Activated T-helper 2 cell treated with anti-CD3 and anti-CD28 coated beads, Interferon-gamma antibody, Interleukin-2, Interleukin-4, amounts not matched to agents 10 μg/mL and 5 μg/mL and 100 μg/mL, durations not matched to agents 14 hours and 24 hours and 36 hours (primary cell): ENCODE results near the gene THEMIS. TPM values are rescaled to one million over a fixed set of nuclear protein-coding genes. Genes with fewer than 3 reads are reported as not detected.
"Not testable (repeated sequence)": the region's sequence is repeated elsewhere in the genome, so short reads cannot be mapped to it uniquely, and the experiment has no call there.

ENCODE experiments used
- DNase-seq: peaks from one replicate; pipeline ENCODE4 v3.0.0; 2021; ENCODE audit warnings: low spot score
- H3K27ac Mint-ChIP-seq: one replicate; pipeline ENCODE4 v1.8.0; 2021; ENCODE audit warnings: mixed read lengths
- H3K27me3 Mint-ChIP-seq: one replicate; pipeline ENCODE4 v1.8.0; 2021; ENCODE audit warnings: low read depth, mixed read lengths
- H3K36me3 Mint-ChIP-seq: one replicate; pipeline ENCODE4 v1.8.0; 2021; ENCODE audit warnings: low read depth, mixed read lengths
- H3K4me1 Mint-ChIP-seq: one replicate; pipeline ENCODE4 v1.8.0; 2021; ENCODE audit warnings: low read depth, mixed read lengths
- H3K4me3 Mint-ChIP-seq: one replicate; pipeline ENCODE4 v1.8.0; 2021; ENCODE audit warnings: low read depth, mild to moderate bottlenecking, moderate library complexity, mixed read lengths
- H3K9me3 Mint-ChIP-seq: one replicate; pipeline ENCODE4 v1.8.0; 2021; ENCODE audit warnings: mixed read lengths
- intact Hi-C: fragments of 100-400 bp; cut with micrococcal nuclease; formaldehyde crosslinking; loops from one replicate; pipeline ENCODE4 v1.15.1; 2023
- total RNA-seq: library from RNA; stranded (reverse); gene quantifications from 2 replicates; pipeline ENCODE4 v1.2.3, GENCODE V29; 2022

The THEMIS gene
- total RNA-seq, 1 donor from 2014 or later, result 10.2 TPM

DNA sequence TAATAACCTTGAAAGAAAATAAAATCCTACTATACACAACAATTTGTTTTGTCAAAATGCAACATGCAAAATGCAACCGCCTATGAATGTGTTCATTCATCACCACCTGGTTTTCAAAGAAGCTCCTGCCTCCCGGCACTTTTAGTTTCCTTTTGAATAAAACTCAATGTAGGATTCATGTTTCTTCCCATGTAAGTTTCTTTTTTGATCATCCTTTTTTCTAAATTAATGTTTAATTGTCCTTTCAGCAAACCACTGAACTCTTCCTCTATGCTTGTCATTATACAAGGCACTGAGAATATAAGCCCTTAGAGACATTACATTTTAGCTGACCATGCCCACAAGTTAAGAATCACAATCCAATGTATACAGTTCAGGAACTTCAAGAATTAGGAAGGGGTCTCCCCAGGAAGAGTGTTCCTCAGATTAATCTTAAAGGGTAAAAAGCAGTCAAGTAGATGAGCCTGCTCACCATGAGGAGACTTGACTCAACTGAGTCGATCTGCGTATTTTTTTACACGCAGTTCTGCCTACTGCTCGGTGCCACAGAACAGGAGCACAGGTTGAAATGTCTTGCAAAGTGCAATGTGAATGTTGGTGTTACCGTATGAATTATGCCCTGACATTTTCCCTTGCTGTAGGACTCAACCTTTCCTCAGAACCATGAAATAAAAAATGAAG is 7.2 kb upstream of the THEMIS start:
- Mint-ChIP-seq H3K4me3 (peak overlapping the region; percentile 62), H3K4me1 (peaks cover 32% of the 10 kb centered on the region), H3K27me3 (no peaks in the 10 kb centered on the region), H3K36me3 (peaks cover 64% of the 10 kb centered on the region), H3K27ac (peak overlapping the region; percentile 80), H3K9me3 (peaks cover 69% of the 10 kb centered on the region)
- no peak for DNase-seq
- intact Hi-C loops, result loop anchor here (1.0 kb wide), 5 partner anchors 11 to 64 kb away; no protein-coding TSS in a partner anchor

DNA sequence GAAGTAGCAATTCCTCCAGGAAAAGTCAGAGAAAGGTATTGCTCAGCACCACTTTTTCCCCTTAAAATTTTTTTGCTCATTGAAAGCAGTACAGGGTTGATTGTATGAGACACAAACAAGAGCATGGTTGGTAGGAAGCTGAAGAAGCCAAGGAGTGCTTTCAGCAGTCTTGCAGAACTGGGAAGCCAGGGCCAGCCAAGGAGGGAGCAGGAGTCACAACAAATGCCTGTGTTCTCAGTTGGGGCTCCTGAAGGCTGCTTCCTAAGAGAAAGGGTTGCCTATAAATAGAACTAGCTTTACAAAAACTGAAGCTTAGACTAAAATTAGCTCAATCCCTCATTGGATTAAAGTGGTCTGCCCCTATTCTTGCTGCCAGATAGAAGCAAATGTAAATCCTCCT is 3.3 kb upstream of the THEMIS start:
- H3K27me3 Mint-ChIP-seq, result no peaks in the 10 kb centered on the region
- no peak overlapping the region for H3K27ac Mint-ChIP-seq
- no peak overlapping the region for H3K4me3 Mint-ChIP-seq
- DNase-seq, result no peak
- peaks cover 51% of the 10 kb centered on the region for H3K4me1 Mint-ChIP-seq
- H3K9me3 Mint-ChIP-seq, result peaks cover 45% of the 10 kb centered on the region
- H3K36me3 Mint-ChIP-seq, result peaks cover 44% of the 10 kb centered on the region
- intact Hi-C loops, result no loop called here

DNA sequence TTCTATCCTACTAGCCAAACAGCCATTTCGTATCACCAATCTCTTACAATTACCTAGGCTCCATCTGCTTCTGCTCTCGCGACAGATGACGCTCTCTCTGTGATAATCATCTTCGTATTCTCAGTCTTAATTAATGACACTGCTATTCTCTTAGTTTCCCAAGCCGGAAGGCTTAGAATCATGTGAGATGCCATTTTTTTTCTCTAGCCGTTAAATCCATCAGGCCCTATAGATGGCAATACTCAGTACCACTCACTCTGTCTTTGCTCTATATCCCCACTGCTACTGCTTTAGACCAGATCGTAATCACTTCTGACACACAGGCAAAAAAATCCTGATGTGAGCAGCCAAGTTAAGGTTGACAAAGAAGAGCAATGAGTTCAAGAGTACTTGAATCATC is 2.1 kb upstream of the THEMIS start:
- Mint-ChIP-seq H3K4me1 (peaks cover 53% of the 10 kb centered on the region), H3K27me3 (no peaks in the 10 kb centered on the region), H3K9me3 (peaks cover 42% of the 10 kb centered on the region), H3K36me3 (peaks cover 45% of the 10 kb centered on the region), H3K27ac (no peak overlapping the region), H3K4me3 (peak overlapping the region; percentile 28)
- intact Hi-C loops, result no loop called here
- no peak for DNase-seq

DNA sequence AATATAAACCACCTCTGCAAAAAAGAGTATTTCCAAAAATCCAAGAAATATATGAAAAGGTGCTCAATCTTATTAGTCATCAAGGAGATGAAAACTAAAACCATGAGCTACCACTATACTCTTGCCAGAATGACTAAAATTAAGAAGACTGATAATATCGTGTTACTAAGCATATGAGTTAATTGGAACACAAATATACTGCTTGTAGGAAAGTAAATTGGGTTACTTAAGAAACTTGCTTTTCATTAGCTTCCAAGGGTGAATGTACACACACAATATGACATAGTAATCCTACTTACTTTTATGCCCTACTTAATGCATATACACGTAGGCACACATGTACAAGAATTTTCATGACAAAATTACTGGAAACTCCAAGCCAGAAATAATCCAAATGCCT is 3.4 kb downstream of the THEMIS start:
- peak overlapping the region; percentile 75 for H3K27ac Mint-ChIP-seq
- H3K27me3 Mint-ChIP-seq, result no peaks in the 10 kb centered on the region
- peaks cover 17% of the 10 kb centered on the region for H3K36me3 Mint-ChIP-seq
- H3K4me3 Mint-ChIP-seq, result peak overlapping the region; percentile 79
- peaks cover 6% of the 10 kb centered on the region for H3K9me3 Mint-ChIP-seq
- intact Hi-C loops, result loop anchor here (1.0 to 10.0 kb wide), 6 partner anchors 11 to 757 kb away; no protein-coding TSS in a partner anchor
- H3K4me1 Mint-ChIP-seq, result peaks cover 46% of the 10 kb centered on the region
- DNase-seq, result no peak

DNA sequence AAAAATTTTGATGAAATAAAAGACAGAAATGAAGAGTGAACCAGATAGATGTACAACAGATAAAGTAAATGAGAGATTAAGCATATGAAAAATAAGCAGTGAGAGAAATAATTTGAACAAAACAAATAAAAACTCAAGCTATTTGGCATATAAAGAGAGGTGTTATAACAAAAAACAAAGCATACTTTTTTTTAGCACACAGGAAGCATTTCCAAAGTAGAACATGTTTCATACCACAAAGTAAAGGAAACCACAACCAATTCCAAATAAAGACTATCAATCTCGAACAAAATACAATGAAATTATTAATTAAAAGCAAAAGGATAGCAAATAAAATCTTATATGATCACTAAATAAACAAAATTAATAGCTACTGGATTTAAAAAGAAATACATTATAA is 6.8 kb downstream of the THEMIS start:
- H3K27ac Mint-ChIP-seq, result peak overlapping the region; percentile 69
- H3K27me3 Mint-ChIP-seq, result no peaks in the 10 kb centered on the region
- DNase-seq, result no peak
- H3K4me1 Mint-ChIP-seq, result peaks cover 48% of the 10 kb centered on the region
- intact Hi-C loops, result loop anchor here (10.0 kb wide), 1 partner anchor 761 kb away; no protein-coding TSS in a partner anchor
- H3K9me3 Mint-ChIP-seq, result peaks cover 14% of the 10 kb centered on the region
- H3K36me3 Mint-ChIP-seq, result peaks cover 46% of the 10 kb centered on the region
- peak overlapping the region; percentile 60 for H3K4me3 Mint-ChIP-seq

DNA sequence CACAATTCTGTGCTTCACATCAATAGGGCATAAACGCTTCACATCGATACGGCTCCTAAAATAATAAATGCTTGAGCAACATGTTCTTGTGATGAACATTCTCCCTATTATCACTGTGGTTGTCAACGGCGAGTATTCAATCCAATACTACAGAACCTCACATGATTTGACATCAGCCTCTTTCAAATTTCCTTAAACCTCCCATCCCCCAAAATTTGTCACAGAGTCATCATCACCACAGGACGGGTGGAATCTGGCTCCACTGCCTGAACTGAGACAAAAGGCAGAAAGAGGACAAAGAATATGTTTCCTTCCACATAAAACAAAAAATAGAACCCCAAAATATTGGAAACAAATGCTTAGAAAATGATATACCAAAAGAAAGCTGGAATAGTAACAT is 7.3 kb downstream of the THEMIS start:
- peaks cover 44% of the 10 kb centered on the region for H3K36me3 Mint-ChIP-seq
- DNase-seq, result no peak

DNA sequence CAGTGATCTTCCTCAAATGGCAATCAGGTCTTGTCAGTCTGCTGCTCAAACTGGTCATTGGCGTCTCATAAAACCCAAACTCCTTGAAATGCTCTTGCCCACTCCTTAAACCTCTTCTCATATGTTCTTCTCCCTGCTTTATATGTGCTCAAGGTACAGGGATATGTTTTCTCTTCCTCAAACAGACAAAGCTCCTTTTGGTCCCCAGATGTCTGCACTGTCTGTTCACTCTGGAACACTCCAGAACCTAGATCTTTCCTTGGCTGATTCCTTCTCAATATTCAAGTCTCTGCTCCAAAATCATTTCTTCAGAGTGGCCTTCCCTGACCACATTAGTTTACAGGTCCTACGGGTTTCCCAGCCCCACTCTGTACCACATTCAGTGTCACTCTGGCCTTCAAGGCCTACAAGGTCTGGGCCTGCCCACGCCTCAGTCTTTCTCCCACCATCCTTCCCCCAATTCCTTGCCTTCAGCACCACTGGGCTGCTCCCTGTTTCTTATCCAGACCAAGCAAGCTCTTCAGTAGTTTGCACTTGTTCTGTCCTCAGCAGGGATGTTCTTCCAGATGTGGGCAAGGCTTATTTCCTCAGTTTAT is 9.0 kb downstream of the THEMIS start:
- H3K36me3 Mint-ChIP-seq, result peaks cover 51% of the 10 kb centered on the region
- peak overlapping the region; percentile 14 for H3K27ac Mint-ChIP-seq

More for the DNA sequence above, 7.3 kb downstream of the THEMIS start:
- Mint-ChIP-seq H3K4me3 (peak overlapping the region; percentile 60), H3K9me3 (peaks cover 11% of the 10 kb centered on the region), H3K27me3 (no peaks in the 10 kb centered on the region), H3K4me1 (peaks cover 45% of the 10 kb centered on the region), H3K27ac (peak overlapping the region; percentile 69)
- intact Hi-C loops, result loop anchor here (1.0 to 10.0 kb wide), 3 partner anchors 13 to 761 kb away; no protein-coding TSS in a partner anchor

DNA sequence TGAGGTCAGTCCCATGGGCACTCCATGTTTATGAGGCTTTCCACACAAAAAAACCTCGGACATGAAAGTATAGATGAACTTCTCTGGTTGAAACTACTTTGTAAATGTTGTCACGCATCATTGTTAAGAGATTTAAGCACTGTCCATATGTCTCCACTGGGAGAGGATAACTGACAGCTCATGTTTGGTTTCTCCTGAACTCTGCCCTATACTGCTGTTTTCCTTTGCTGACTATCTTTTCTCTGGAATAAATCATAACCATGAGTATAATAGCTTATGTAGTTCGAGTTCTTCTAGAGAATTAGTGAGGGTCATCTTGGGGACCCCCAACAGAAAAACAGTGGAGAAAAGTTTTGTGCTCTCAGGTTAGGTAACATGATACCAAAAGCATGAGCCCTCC is 14.3 kb downstream of the THEMIS start:
- Mint-ChIP-seq H3K4me3 (no peak overlapping the region), H3K36me3 (peaks cover 79% of the 10 kb centered on the region), H3K4me1 (peaks cover 28% of the 10 kb centered on the region), H3K27me3 (no peaks in the 10 kb centered on the region), H3K9me3 (peaks cover 41% of the 10 kb centered on the region), H3K27ac (no peak overlapping the region)
- no peak for DNase-seq
- intact Hi-C loops, result no loop called here

More for the DNA sequence above, 9.0 kb downstream of the THEMIS start:
- DNase-seq, result no peak
- intact Hi-C loops, result loop anchor here (2.0 to 10.0 kb wide), 2 partner anchors 37 to 763 kb away; no protein-coding TSS in a partner anchor
- Mint-ChIP-seq H3K4me1 (peaks cover 28% of the 10 kb centered on the region), H3K27me3 (no peaks in the 10 kb centered on the region), H3K4me3 (no peak overlapping the region), H3K9me3 (peaks cover 22% of the 10 kb centered on the region)

DNA sequence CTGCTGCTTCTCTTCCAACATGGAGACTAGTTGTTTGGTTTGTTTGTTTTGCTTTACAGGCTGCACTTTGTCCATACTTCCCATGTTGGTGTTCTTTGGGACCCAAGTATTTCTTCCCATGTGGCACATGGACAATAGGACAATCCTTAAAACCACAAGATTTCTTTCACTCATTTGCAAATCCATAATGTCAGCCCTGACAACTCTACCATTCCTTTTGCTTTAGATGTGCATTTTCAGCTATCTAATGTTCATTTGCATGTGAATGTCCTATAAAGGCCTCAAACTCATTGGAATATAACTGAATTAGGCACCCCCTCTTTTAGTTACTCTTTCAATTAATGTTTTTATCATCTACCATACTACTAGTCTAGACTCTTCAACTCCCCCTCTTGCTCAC is 16.7 kb downstream of the THEMIS start:
- Mint-ChIP-seq H3K27me3 (no peaks in the 10 kb centered on the region), H3K9me3 (peaks cover 35% of the 10 kb centered on the region), H3K4me3 (no peak overlapping the region), H3K27ac (peak overlapping the region; percentile 9), H3K36me3 (peaks cover 67% of the 10 kb centered on the region), H3K4me1 (peaks cover 37% of the 10 kb centered on the region)
- intact Hi-C loops, result no loop called here
- DNase-seq, result no peak

DNA sequence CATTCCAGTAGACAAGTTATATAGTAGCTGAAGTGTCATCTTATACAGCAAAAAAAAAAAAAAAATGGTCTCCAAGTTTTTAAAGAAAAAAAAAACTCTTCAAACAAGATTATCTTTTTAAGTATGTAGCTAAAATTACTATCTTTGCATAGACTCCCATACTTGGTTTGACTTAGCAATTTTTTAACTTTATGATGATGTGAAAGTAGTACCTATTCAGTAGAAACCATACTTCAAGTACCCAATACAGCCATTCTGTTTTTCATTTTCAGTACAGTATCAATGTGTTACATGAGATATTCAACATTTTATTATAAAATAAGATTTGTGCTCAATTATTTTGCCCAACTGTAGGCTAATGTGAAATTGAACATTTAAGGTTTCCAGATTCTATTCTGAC is 18.9 kb downstream of the THEMIS start:
- H3K27me3 Mint-ChIP-seq, intact Hi-C loops, DNase-seq, H3K27ac Mint-ChIP-seq, H3K4me3 Mint-ChIP-seq: not testable (repeated sequence)
- Mint-ChIP-seq H3K4me1 (peaks cover 50% of the 10 kb centered on the region), H3K36me3 (peaks cover 57% of the 10 kb centered on the region), H3K9me3 (peaks cover 22% of the 10 kb centered on the region)

DNA sequence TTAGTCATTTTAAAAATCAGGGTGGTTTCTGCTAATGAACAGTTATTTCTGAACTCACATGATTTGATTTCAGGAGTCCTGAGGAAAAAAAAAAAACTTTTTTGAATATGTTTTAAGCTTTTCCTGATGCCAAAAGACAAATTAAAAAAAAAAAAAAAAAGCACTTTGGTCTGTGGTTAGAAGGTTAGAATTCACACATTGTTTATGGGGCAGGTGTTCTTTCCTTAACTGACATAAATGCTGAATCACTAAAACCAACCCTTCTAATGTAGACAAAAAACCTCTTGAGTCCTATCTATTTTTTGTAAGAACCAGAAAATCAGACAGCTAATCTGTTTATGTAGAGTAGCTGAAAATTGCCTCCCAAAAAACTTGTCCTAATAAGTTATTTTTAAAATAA is 20.4 kb downstream of the THEMIS start:
- Mint-ChIP-seq H3K9me3 (peaks cover 10% of the 10 kb centered on the region), H3K27ac (peak overlapping the region; percentile 17), H3K36me3 (peaks cover 52% of the 10 kb centered on the region), H3K27me3 (no peaks in the 10 kb centered on the region), H3K4me1 (peaks cover 54% of the 10 kb centered on the region), H3K4me3 (peak overlapping the region; percentile 58)
- intact Hi-C loops, result loop anchor here (1.0 kb wide), 2 partner anchors 13 to 28 kb away; no protein-coding TSS in a partner anchor
- DNase-seq, result no peak

DNA sequence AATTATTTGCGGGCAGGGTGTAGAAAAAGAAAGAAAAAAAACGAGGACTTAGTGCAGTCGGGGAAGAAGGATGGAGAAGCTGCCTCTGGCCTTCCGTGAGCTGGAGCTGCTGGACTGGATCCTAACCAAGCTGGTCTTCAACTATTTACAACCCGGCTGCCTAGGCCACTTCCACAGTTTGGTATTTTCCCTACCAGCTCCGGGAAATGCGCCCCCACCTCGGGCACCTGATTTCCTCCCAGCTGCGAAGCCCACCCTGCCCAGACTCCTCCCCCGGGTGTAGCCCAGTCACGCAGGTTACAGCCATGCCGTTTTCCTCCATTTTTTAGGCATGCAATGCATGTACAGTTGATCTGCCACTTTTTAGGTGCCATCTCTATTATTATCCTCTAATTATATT is 21.2 kb downstream of the THEMIS start:
- H3K4me1 Mint-ChIP-seq, result peaks cover 52% of the 10 kb centered on the region
- DNase-seq, result no peak
- peak overlapping the region; percentile 58 for H3K4me3 Mint-ChIP-seq
- no peaks in the 10 kb centered on the region for H3K27me3 Mint-ChIP-seq
- H3K36me3 Mint-ChIP-seq, result peaks cover 52% of the 10 kb centered on the region
- intact Hi-C loops, result loop anchor here (1.0 kb wide), 2 partner anchors 14 to 29 kb away; no protein-coding TSS in a partner anchor
- peaks cover 8% of the 10 kb centered on the region for H3K9me3 Mint-ChIP-seq
- peak overlapping the region; percentile 72 for H3K27ac Mint-ChIP-seq

DNA sequence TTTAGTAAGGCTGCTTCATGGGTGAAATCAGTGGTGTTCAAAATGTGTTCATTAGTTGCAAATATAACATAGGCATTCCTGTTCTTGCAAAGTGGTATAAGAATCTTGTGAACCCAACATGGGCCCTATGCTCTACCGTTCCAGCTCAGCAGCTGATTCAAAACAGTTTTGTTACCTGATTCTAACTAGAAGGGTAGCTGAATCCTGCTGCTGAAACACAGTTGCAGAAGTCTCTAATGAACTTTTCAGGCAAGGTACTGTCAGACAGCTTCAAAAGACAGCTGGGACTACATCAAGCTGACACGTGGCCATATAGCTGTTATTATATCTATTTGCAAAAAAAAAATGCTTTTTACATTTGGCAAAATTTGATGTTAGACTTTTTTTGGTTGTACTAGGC is 22.7 kb downstream of the THEMIS start:
- H3K27me3 Mint-ChIP-seq, result no peaks in the 10 kb centered on the region
- intact Hi-C loops, result no loop called here
- no peak overlapping the region for H3K27ac Mint-ChIP-seq
- peaks cover 52% of the 10 kb centered on the region for H3K36me3 Mint-ChIP-seq
- H3K4me3 Mint-ChIP-seq, result no peak overlapping the region
- peaks cover 43% of the 10 kb centered on the region for H3K4me1 Mint-ChIP-seq
- no peak for DNase-seq
- H3K9me3 Mint-ChIP-seq, result peaks cover 9% of the 10 kb centered on the region
